GM12891 (cell line): ENCODE results near the gene BARHL2. TPM values are rescaled to one million over a fixed set of nuclear protein-coding genes. Genes with fewer than 3 reads are reported as not detected.

Source experiments
- DNase-seq: peaks from one replicate; pipeline ENCODE4 v3.0.0; 2011; ENCODE audit warnings: low spot score; ENCODE audit not compliant: insufficient read length
- FAIRE-seq: peaks from 2 replicates; lab custom pipeline; 2011; peaks lifted over from hg19 to GRCh38; lab: Jason Lieb, UNC
- PAX5 ChIP-seq: IDR thresholded peaks from 2 replicates; pipeline ENCODE4 v1.6.1; 2011; ENCODE audit warnings: low read length, moderate library complexity, mild to moderate bottlenecking; ENCODE audit not compliant: insufficient read depth, severe bottlenecking
- POLR2A ChIP-seq: IDR thresholded peaks from 2 replicates; pipeline ENCODE4 v1.6.1; 2011; ENCODE audit warnings: low read depth, low read length, control low read depth
- POLR2AphosphoS5 ChIP-seq: IDR thresholded peaks from 2 replicates; pipeline ENCODE4 v1.6.1; 2011; ENCODE audit warnings: low read depth, low read length, control low read depth
- POU2F2 ChIP-seq: IDR thresholded peaks from 2 replicates; pipeline ENCODE4 v1.6.1; 2011; ENCODE audit warnings: low read depth, mild to moderate bottlenecking, control low read depth, low read length, moderate library complexity
- SPI1 ChIP-seq: IDR thresholded peaks from 2 replicates; pipeline ENCODE4 v1.6.1; 2011; ENCODE audit warnings: low read depth, low read length, control low read depth
- TAF1 ChIP-seq: IDR thresholded peaks from 2 replicates; pipeline ENCODE4 v1.6.1; 2011; ENCODE audit warnings: low read depth, low read length, control low read depth
- polyA plus RNA-seq: library from polyadenylated mRNA; unstranded; fragments of >200 nt; gene quantifications from one replicate; pipeline ENCODE4 v1.2.1, GENCODE V29; 2012; ENCODE audit warnings: low read depth, missing spikeins, inconsistent platforms; ENCODE audit not compliant: missing spikeins

BARHL2 gene
- polyA plus RNA-seq, result not detected

GRCh38 chr1:90716552-90717355 lies at the start of gene BARHL2:
Gene BARHL2 (minus strand): TSS chr1:90717302. CDS start chr1:90717195, 107 bp downstream.
- DNase-seq (no peak), FAIRE-seq (no peak)
- TF ChIP-seq TAF1 (no peak), PAX5 (no peak), SPI1 (no peak), POLR2A (no peak), POU2F2 (no peak), POLR2AphosphoS5 (no peak)

- no peak for DNase-seq
- TF ChIP-seq TAF1, result no peak
- TF ChIP-seq POU2F2, result no peak
- TF ChIP-seq POLR2AphosphoS5, result no peak
- no peak for TF ChIP-seq PAX5
- no peak for TF ChIP-seq SPI1
- TF ChIP-seq POLR2A, result no peak
- no peak for FAIRE-seq
Observed at GRCh38 chr1:90763930-90764329, 46.8 kb upstream of the BARHL2 start.

- no peak for FAIRE-seq
- TF ChIP-seq POLR2A, result no peak
- no peak for TF ChIP-seq TAF1
- TF ChIP-seq POLR2AphosphoS5, result no peak
- no peak for TF ChIP-seq PAX5
- TF ChIP-seq POU2F2, result no peak
- TF ChIP-seq SPI1, result no peak
- DNase-seq, result no peak
Observed at GRCh38 chr1:90763506-90763905, 46.4 kb upstream of the BARHL2 start.

GRCh38 chr1:90761781-90762589 lies 44.9 kb upstream of the BARHL2 start:
- DNase-seq, result no peak
- FAIRE-seq, result no peak
- TF ChIP-seq TAF1, result no peak
- TF ChIP-seq PAX5, result no peak
- no peak for TF ChIP-seq SPI1
- no peak for TF ChIP-seq POLR2A
- no peak for TF ChIP-seq POLR2AphosphoS5
- TF ChIP-seq POU2F2, result no peak

GRCh38 chr1:90761156-90761555 lies 44.1 kb upstream of the BARHL2 start:
- FAIRE-seq, result no peak
- DNase-seq, result no peak
- TF ChIP-seq POLR2A, result no peak
- no peak for TF ChIP-seq POU2F2
- no peak for TF ChIP-seq TAF1
- TF ChIP-seq PAX5, result no peak
- TF ChIP-seq SPI1, result no peak
- TF ChIP-seq POLR2AphosphoS5, result no peak

GRCh38 chr1:90753556-90753955 lies 36.5 kb upstream of the BARHL2 start:
- no peak for FAIRE-seq
- no peak for TF ChIP-seq TAF1
- no peak for TF ChIP-seq POU2F2
- no peak for TF ChIP-seq SPI1
- no peak for TF ChIP-seq POLR2AphosphoS5
- no peak for TF ChIP-seq PAX5
- TF ChIP-seq POLR2A, result no peak
- DNase-seq, result no peak

- DNase-seq, result no peak
Observed at GRCh38 chr1:90748668-90749067, 31.6 kb upstream of the BARHL2 start.

GRCh38 chr1:90746857-90747256 lies 29.8 kb upstream of the BARHL2 start:
- FAIRE-seq (no peak), DNase-seq (no peak)
- TF ChIP-seq POLR2AphosphoS5 (no peak), PAX5 (no peak), POU2F2 (no peak), TAF1 (no peak), SPI1 (no peak), POLR2A (no peak)

More at GRCh38 chr1:90748668-90749067, 31.6 kb upstream of the BARHL2 start:
- FAIRE-seq, result no peak
- TF ChIP-seq POLR2AphosphoS5 (no peak), POU2F2 (no peak), SPI1 (no peak), PAX5 (no peak), TAF1 (no peak), POLR2A (no peak)

GRCh38 chr1:90745972-90746371 lies 28.9 kb upstream of the BARHL2 start:
- FAIRE-seq, result no peak
- TF ChIP-seq POU2F2 (no peak), TAF1 (no peak), POLR2AphosphoS5 (no peak), SPI1 (no peak), PAX5 (no peak), POLR2A (no peak)
- DNase-seq, result no peak
